ENCODE results near the gene LTB.

Gene LTB

DNA sequence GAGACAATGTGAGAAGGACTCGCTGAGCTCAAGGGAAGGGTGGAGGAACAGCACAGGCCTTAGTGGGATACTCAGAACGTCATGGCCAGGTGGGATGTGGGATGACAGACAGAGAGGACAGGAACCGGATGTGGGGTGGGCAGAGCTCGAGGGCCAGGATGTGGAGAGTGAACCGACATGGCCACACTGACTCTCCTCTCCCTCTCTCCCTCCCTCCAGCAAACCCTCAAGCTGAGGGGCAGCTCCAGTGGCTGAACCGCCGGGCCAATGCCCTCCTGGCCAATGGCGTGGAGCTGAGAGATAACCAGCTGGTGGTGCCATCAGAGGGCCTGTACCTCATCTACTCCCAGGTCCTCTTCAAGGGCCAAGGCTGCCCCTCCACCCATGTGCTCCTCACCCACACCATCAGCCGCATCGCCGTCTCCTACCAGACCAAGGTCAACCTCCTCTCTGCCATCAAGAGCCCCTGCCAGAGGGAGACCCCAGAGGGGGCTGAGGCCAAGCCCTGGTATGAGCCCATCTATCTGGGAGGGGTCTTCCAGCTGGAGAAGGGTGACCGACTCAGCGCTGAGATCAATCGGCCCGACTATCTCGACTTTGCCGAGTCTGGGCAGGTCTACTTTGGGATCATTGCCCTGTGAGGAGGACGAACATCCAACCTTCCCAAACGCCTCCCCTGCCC is 5.2 kb downstream of the LTB start:
- DNase-seq (ENCODE audit: extremely low read depth in 1 of 2, low read depth in 1 of 2): no peak

DNA sequence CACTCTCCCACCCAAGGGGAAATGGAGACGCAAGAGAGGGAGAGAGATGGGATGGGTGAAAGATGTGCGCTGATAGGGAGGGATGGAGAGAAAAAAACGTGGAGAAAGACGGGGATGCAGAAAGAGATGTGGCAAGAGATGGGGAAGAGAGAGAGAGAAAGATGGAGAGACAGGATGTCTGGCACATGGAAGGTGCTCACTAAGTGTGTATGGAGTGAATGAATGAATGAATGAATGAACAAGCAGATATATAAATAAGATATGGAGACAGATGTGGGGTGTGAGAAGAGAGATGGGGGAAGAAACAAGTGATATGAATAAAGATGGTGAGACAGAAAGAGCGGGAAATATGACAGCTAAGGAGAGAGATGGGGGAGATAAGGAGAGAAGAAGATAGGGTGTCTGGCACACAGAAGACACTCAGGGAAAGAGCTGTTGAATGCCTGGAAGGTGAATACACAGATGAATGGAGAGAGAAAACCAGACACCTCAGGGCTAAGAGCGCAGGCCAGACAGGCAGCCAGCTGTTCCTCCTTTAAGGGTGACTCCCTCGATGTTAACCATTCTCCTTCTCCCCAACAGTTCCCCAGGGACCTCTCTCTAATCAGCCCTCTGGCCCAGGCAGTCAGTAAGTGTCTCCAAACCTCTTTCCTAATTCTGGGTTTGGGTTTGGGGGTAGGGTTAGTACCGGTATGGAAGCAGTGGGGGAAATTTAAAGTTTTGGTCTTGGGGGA is 6.1 kb downstream of the LTB start:
- no peak for DNase-seq (ENCODE audit: extremely low read depth in 1 of 2, low read depth in 1 of 2)

GRCh38 chr6:31575335-31575901 is 6.8 kb downstream of the LTB start, which contains the start of gene TNF:
TSS of gene TNF (plus strand) at chr6:31575565. CDS start at chr6:31575742, 177 bp downstream.
- peak; percentile 49 to 59 for DNase-seq (ENCODE audit: extremely low read depth in 1 of 2, low read depth in 1 of 2)

GRCh38 chr6:31574106-31575061 is 7.8 kb downstream of the LTB start:
- no peak for DNase-seq (ENCODE audit: extremely low read depth in 1 of 2, low read depth in 1 of 2)

DNA sequence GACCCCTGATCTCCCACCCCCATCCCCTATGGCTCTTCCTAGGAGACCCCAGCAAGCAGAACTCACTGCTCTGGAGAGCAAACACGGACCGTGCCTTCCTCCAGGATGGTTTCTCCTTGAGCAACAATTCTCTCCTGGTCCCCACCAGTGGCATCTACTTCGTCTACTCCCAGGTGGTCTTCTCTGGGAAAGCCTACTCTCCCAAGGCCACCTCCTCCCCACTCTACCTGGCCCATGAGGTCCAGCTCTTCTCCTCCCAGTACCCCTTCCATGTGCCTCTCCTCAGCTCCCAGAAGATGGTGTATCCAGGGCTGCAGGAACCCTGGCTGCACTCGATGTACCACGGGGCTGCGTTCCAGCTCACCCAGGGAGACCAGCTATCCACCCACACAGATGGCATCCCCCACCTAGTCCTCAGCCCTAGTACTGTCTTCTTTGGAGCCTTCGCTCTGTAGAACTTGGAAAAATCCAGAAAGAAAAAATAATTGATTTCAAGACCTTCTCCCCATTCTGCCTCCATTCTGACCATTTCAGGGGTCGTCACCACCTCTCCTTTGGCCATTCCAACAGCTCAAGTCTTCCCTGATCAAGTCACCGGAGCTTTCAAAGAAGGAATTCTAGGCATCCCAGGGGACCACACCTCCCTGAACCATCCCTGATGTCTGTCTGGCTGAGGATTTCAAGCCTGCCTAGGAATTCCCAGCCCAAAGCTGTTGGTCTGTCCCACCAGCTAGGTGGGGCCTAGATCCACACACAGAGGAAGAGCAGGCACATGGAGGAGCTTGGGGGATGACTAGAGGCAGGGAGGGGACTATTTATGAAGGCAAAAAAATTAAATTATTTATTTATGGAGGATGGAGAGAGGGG is 8.8 kb downstream of the LTB start:
- DNase-seq (ENCODE audit: extremely low read depth in 1 of 2, low read depth in 1 of 2): no peak

DNA sequence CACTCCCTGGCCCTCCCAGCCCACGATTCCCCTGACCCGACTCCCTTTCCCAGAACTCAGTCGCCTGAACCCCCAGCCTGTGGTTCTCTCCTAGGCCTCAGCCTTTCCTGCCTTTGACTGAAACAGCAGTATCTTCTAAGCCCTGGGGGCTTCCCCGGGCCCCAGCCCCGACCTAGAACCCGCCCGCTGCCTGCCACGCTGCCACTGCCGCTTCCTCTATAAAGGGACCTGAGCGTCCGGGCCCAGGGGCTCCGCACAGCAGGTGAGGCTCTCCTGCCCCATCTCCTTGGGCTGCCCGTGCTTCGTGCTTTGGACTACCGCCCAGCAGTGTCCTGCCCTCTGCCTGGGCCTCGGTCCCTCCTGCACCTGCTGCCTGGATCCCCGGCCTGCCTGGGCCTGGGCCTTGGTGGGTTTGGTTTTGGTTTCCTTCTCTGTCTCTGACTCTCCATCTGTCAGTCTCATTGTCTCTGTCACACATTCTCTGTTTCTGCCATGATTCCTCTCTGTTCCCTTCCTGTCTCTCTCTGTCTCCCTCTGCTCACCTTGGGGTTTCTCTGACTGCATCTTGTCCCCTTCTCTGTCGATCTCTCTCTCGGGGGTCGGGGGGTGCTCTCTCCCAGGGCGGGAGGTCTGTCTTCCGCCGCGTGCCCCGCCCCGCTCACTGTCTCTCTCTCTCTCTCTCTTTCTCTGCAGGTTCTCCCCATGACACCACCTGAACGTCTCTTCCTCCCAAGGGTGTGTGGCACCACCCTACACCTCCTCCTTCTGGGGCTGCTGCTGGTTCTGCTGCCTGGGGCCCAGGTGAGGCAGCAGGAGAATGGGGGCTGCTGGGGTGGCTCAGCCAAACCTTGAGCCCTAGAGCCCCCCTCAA is 9.9 kb downstream of the LTB start, which contains the start of gene LTA:
Gene LTA, plus strand, starts transcription at position 249 of the 871 bp plus-strand sequence. Its CDS starts 454 bp downstream, at position 703.
- DNase-seq (ENCODE audit: extremely low read depth in 1 of 2, low read depth in 1 of 2): no peak

- no peak for DNase-seq (ENCODE audit: extremely low read depth in 1 of 2, low read depth in 1 of 2)
Measured at GRCh38 chr6:31569861-31570536, 12.2 kb downstream of the LTB start.

DNA sequence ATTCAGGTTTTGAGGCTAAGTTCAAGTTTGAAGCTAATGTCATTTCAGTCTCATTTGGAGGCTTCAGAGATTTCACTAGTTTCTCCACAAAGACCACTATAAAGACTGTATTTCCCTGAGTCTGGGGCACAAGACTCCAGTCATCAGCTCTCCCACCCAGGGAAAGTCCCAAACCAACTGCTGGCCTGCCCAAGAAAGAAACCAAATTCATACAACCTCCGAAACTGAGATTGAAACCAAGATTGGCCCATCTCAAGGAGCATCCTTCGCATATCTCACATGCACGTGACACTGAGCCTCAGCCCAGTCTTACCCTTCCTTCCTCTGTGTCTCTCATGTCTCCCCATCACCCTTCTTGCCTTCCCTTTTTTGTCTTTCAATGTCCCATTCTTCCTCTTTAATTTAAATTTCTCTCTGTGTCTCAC is 13.7 kb downstream of the LTB start:
- DNase-seq (ENCODE audit: extremely low read depth in 1 of 2, low read depth in 1 of 2): no peak

- DNase-seq (ENCODE audit: extremely low read depth in 1 of 2, low read depth in 1 of 2): no peak
Measured at GRCh38 chr6:31567531-31568370, 14.5 kb downstream of the LTB start.

DNA sequence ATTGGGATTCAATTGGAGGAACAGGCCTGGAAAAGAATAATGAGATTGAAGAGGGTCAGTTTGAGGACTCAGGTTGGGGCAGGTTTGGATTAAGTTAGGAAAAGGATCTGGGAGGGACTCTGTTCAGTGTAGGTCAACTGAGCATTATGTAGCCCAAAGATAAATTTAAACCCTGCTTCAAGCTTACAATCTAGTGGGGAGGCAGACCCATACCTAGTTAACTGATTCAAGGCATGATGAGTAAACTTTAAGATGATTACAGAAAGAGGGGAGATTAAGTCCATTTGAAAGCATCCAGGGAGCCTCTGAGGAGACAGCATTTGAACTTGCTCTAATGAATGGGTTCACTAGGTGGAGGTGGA is 21.5 kb downstream of the LTB start:
- DNase-seq (ENCODE audit: extremely low read depth in 1 of 2, low read depth in 1 of 2): no peak

DNA sequence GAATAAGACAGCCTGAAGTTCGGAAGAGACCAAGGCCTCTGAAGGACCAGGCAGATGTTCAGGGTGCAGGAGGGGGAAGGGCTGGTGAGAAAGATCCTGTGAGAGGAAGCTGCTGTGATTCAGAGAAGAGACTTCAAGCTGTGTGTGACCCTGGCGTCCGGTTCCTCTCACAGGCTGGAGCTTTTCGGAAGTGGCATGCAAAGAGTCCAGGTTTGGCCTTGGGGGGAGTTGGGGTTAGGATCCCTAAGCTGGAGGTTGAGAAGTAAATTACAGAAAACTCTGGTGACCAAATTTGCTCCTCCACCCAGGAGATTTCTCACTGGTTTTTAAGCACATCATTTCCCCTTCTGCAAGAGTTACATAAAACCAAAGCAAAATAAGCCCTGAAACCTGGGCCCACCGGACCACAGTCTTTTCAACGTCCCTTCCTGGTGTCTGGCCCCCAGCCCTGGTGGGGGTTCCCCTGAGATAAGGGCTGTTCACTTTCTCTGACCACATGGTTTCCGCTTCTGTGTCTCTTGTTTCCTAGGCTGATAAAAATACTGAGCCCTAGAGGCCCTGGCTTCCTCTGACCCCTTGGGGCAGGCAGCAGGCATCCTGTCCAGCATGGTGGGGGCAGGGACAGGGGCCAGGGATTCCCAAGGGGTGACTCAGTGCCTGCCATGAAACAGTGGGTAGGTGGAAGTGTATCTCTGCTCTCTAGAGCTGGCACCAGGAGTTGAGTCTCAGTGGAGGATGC is 22.1 kb downstream of the LTB start:
- no peak for DNase-seq (ENCODE audit: extremely low read depth in 1 of 2, low read depth in 1 of 2)

- no peak for DNase-seq (ENCODE audit: extremely low read depth in 1 of 2, low read depth in 1 of 2)
Measured at GRCh38 chr6:31559606-31559957, 22.6 kb downstream of the LTB start.

- DNase-seq (ENCODE audit: extremely low read depth in 1 of 2, low read depth in 1 of 2): no peak
Measured at GRCh38 chr6:31558631-31559500, 23.4 kb downstream of the LTB start.

DNA sequence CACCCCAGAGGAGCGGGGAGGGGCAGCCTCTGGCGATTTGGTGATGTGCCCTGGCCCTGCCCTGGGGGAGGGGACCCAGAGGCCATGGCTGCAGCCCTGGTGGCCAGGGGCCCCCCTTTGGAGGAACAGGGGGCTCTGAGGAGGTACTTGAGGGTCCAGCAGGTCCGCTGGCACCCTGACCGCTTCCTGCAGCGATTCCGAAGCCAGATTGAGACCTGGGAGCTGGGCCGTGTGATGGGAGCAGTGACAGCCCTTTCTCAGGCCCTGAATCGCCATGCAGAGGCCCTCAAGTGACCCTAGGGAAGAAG is 24.0 kb downstream of the LTB start:
- no peak for DNase-seq (ENCODE audit: extremely low read depth in 1 of 2, low read depth in 1 of 2)

DNA sequence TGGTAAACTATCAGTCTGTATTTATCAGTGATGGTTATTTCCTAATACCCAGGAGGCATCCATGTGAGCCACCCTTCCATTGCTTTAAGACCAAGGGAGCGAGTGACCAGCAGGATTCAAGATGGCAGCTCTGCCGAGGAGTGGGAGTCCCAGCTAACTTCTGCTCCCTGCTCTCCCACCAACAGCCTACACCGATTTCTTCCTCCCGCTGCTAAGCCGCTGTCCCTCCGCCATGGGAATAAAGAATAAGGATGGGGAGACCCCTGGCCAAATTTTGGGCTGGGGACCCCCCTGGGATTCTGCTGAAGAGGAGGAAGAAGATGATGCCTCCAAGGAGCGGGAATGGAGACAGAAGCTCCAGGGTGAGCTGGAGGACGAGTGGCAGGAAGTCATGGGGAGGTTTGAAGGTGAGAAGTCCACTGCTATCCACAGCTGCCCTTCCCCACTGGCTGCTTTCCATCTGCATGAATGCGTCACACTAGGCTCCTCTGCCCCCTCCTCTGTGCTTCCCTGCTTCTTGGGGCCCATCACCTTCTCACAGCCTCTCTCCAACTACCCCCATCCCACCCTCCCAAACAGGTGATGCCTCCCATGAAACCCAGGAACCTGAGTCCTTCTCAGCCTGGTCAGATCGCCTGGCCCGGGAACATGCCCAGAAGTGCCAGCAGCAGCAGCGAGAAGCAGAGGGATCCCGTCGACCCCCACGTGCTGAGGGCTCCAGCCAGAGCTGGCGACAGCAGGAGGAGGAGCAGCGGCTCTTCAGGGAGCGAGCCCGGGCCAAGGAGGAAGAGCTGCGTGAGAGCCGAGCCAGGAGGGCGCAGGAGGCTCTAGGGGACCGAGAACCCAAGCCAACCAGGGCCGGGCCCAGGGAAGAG is 24.5 kb downstream of the LTB start:
- no peak for DNase-seq (ENCODE audit: extremely low read depth in 1 of 2, low read depth in 1 of 2)
